Astrocyte of the spinal cord (primary cell): Measurements from ENCODE around the gene UBL4A.
A peak's percentile ranks its signal among the peaks of the same experiment; 100 is the strongest.

ENCODE experiments used
- DNase-seq: peaks from one replicate; pipeline ENCODE4 v3.0.0; 2011; ENCODE audit warnings: low read depth, low spot score
- H3K4me3 ChIP-seq: 2 replicates; pipeline ENCODE4 v1.5.1; 2011; ENCODE audit warnings: low read depth, mild to moderate bottlenecking, low read length, moderate library complexity
- in situ Hi-C: cut with HindIII; loops from 2 replicates; pipeline ENCODE4 v1.10.0; 2017; ENCODE audit warnings: low sequenced_read_pairs
- TF ChIP-seq, protein P1 (sequence below): IDR thresholded peaks from 2 replicates; pipeline ENCODE4 v1.5.1; 2012; ENCODE audit warnings: low read depth, mild to moderate bottlenecking, low read length, inconsistent platforms

The UBL4A gene

DNA sequence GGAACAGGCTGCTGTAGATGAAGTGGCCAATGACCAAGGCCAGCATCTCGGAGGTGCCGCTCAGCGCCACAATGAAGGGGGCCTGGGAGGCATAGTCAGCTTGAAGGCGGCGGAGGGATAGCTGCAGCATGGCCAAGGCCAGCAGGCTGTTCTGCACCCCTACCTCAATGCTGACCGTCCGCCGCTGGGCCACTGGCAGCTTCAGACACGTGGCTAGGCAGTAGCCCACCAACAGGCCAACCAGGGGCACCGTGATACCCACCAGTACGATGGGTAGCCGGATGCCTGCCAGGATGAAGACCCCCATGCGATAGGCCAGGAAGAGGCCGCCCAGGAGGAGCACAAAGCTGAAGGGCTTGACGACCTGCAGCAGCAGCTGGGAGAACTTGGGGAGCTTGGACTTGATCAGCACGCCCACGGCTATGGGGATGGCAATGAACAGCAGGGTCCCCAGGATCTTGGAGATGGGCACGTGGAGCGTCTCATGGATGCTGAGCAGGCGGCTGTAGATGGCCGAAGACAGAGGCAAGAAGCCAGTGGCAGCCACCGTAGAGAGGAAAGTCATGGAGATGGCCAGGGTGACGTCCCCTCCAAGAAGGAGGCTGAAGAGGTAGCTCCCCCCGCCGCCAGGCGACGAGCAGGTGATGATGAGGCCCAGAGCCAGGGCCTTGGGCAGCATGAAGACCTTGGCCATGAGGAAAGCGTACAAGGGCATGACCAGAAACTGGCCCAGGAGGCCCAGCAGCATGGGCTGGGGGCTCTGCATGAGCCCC, 1.3 kb upstream of the UBL4A start:
- no peak for DNase-seq
- no peak overlapping the region for H3K4me3 ChIP-seq
- TF ChIP-seq, protein P1, sequence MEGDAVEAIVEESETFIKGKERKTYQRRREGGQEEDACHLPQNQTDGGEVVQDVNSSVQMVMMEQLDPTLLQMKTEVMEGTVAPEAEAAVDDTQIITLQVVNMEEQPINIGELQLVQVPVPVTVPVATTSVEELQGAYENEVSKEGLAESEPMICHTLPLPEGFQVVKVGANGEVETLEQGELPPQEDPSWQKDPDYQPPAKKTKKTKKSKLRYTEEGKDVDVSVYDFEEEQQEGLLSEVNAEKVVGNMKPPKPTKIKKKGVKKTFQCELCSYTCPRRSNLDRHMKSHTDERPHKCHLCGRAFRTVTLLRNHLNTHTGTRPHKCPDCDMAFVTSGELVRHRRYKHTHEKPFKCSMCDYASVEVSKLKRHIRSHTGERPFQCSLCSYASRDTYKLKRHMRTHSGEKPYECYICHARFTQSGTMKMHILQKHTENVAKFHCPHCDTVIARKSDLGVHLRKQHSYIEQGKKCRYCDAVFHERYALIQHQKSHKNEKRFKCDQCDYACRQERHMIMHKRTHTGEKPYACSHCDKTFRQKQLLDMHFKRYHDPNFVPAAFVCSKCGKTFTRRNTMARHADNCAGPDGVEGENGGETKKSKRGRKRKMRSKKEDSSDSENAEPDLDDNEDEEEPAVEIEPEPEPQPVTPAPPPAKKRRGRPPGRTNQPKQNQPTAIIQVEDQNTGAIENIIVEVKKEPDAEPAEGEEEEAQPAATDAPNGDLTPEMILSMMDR, result no peak
- in situ Hi-C loops, result no loop called here

DNA sequence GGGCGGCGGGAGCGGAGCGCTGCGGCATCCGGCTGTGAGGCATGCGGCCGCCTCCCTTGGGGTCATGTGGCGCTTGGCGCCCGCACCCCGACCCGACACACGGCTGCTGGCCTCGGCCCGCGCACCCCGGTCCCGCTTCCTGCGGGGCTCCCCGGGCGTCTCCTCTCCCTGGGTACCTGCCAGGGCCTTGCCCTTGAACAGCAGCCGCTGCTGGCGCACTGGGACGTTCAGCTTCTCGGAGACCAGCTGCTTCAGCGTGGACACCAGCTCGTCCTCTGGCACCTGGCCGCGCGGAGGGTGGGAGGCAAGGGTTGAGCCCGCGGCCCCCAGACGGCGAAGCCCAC, 391 bp downstream of the UBL4A start:
- H3K4me3 ChIP-seq, result peak overlapping the region; percentile 46
- in situ Hi-C loops, result no loop called here
- TF ChIP-seq, protein P1, result no peak
- no peak for DNase-seq

DNA sequence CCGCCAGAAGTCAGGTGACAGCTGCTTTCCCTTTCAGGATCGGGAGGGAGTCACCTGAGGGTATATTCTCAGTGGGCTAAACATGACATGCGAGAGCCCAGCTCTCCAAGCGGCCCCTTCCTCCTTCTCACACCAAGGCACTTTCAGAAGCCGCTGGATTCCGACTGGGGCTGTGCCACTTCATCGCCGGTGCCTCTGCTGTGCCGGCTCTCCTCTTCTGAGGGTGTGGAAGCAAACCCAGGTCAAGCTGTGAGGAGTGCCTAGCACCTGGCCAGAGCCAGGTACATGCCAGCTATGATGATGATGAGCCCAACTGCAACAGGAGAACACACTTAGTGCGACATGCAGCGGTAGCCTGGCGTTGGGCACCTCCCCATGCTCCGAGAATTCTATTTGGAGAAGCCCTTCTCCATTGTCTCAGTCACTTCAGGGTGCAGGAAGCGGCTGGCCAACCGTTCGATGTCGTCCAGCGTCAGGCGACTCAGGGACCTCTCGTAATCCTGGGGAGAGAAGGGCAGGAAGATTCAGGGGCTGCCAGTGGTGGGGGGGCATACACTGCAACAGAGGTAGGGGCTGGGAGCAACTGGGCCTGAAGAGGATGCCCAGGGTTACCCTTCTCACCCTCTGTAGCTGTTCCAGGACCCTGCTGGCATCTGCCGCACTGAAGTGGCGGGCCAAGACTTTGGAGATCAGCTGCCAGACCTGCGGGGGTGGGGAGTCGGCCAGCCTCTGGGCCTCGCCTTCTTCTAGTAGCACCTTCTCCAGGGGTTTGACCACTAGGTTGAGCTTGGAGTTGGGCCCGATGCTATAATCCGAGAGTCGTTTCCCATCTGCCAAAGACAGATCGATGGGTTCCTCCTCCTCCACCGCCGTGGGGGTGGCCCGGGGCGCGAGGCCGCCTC, 1.0 kb downstream of the UBL4A start:
- TF ChIP-seq, protein P1, result no peak
- in situ Hi-C loops, result no loop called here
- H3K4me3 ChIP-seq, result peak overlapping the region; percentile 46
- no peak for DNase-seq

DNA sequence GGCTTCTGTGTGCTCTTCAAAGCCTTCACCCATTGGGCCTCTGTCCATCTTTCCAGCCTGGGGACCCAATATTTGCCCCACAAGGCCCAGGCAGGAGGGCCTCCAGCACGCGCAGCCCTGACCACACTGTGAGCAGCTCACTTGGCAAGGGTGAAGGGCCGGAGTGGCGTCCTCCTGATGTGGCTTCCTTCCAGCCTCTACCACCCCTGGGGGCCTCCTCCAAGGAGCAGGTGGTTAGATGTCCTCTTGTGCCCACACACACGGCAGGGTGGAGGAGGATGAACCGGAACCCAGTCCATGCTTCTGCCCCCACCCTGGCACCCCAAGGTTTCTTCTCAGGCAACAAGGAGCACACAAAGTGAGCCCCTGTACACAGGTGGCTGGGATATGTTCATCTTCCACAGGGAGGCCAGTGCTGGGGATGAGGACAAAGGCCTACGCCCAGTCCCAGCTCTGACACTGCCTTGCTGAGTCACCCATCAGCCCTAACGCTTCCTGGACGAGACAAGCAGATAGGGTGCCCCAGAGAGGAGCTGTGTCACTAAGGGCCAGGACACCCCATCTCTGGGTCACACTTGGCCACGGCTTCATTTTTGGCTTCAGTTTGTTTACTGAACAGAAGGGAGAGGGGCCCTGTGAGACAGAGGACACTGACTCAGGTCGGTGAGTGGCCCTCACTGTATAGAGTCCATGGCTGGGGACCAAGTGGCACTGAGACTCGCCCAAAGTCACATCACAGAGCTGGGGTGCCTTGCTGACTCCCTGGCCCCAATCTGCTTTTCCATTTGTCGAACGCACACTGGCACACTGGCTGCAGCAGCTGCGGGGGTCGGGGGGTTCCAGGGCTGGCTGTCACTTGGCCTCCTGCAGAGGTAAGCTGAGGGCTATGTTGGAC, 1.9 kb downstream of the UBL4A start:
- in situ Hi-C loops, result no loop called here
- TF ChIP-seq, protein P1, result no peak
- DNase-seq, result no peak
- no peak overlapping the region for H3K4me3 ChIP-seq

DNA sequence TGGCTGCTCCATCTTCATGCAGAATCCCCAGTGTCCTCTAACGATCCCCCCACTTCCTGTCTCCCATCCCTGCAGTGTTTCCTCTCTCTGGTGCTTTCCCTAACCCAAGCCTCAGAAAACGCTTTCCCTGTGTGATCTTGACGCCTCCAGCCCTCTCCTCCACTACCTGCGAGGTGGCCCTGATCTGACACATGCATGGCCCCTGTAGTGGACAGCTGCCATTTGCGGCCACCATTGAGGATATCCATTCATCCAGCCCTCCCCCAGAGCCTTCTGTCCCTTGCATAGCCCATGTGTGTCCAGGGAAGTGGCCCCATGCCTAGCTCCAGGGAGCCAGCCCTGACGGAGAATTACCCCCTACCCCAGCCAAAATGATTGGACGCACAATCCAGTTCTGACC, 3.1 kb downstream of the UBL4A start:
- TF ChIP-seq, protein P1, result no peak
- in situ Hi-C loops, result no loop called here
- no peak for DNase-seq
- H3K4me3 ChIP-seq, result no peak overlapping the region

DNA sequence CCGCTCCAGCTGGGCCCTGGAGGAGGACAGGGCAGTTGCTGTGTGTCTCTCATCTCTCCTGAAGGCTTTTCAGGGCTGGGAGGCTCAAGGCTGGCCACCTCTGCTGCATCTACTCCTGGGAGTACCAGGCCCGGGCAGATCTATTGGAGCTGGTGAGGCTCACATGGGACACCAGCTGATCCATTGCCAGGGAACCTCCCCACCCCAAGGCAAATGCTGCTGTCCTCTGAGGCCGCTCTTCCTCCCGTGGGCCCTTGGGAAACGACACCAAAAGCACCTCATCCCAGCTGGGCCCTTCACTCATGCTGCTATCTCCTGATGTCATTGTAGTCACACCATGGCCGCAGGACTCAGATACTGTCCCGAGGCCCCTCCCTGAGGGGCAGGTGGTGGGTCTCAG, 3.6 kb downstream of the UBL4A start:
- in situ Hi-C loops, result no loop called here
- TF ChIP-seq, protein P1, result no peak
- H3K4me3 ChIP-seq, result no peak overlapping the region
- no peak for DNase-seq
